Astrocyte of the spinal cord (primary cell): ENCODE data around the gene ZSCAN20.

Source experiments
- DNase-seq: peaks from one replicate; pipeline ENCODE4 v3.0.0; 2011; ENCODE audit warnings: low read depth, low spot score
- H3K4me3 ChIP-seq: 2 replicates; pipeline ENCODE4 v1.5.1; 2011; ENCODE audit warnings: low read depth, mild to moderate bottlenecking, low read length, moderate library complexity
- CTCF ChIP-seq: IDR thresholded peaks from 2 replicates; pipeline ENCODE4 v1.5.1; 2012; ENCODE audit warnings: low read depth, mild to moderate bottlenecking, low read length, inconsistent platforms
- in situ Hi-C: cut with HindIII; loops from 2 replicates; pipeline ENCODE4 v1.10.0; 2017; ENCODE audit warnings: low sequenced_read_pairs

ZSCAN20 gene

GRCh38 chr1:33512226-33513011 is 40.0 kb downstream of the ZSCAN20 start:
- in situ Hi-C loops, result no loop called here
- no peak for TF ChIP-seq CTCF
- DNase-seq, result no peak
- no peak overlapping the region for H3K4me3 ChIP-seq

DNA sequence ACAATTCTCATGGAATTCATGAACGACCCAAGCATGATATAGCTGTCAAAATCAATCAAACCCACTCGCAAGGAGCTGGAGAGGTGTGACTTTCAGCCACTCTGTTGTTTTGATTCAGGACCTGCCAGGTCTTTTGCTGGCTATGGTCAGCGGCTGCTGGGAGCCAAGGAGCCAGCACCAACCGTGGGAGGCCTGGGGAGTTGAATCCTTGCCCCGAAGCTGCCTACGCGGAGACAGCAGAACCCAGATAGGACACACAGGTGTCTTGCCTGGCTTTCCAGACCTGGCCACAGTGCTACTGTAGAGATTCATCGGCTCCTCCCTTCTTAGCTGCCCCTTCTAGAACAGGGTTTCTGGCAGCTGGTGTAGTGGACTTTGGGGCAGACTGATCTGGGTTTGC is 42.7 kb downstream of the ZSCAN20 start:
- H3K4me3 ChIP-seq, result no peak overlapping the region
- in situ Hi-C loops, result no loop called here
- DNase-seq, result no peak
- no peak for TF ChIP-seq CTCF

DNA sequence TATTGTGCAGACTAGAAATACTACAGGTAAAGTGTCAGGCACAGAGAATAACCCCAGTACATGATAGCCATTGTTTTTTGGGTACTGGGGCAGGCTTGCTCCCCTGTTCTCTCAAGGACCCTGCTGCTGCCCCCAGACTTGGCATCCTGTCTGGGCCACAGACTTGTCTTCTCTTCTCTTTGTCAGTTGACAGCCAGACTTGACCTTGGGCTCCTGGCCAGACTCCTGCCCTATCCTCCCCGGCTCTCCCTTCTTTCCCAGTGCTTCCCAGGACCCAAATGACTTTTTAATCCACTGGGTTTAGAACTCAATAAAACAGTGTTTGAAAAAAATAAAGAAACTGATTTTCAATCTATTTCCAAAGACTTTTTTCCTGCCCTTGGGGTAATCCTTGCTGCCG is 43.2 kb downstream of the ZSCAN20 start:
- TF ChIP-seq CTCF, result no peak
- H3K4me3 ChIP-seq, result no peak overlapping the region
- in situ Hi-C loops, result no loop called here
- no peak for DNase-seq

DNA sequence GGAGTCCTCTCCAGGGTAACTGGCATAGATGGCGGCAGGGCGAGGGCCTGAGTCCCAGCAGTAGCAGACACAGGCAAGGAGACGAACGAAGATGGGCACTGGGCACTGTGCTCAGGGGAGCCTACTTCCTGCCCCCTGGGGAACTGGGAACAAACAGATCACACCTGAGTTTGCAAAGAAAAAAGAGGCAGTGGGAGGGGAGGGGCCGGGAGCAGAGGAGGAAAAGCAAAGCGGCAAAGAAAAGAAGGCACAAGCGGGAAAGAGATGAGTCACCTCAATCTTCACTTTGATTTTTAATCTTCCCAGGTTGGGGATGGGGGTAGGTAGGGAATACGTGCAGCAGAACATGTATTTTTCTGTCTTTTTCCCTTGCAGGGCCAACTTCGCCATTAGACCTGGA is 44.0 kb downstream of the ZSCAN20 start:
- no peak overlapping the region for H3K4me3 ChIP-seq
- TF ChIP-seq CTCF, result no peak
- in situ Hi-C loops, result no loop called here
- no peak for DNase-seq

GRCh38 chr1:33516891-33517567 is 44.6 kb downstream of the ZSCAN20 start:
- in situ Hi-C loops, result no loop called here

More at GRCh38 chr1:33516891-33517567, 44.6 kb downstream of the ZSCAN20 start:
- DNase-seq, result no peak
- no peak overlapping the region for H3K4me3 ChIP-seq
- no peak for TF ChIP-seq CTCF
